ENCODE results near the gene MME. TPM values are rescaled to one million over a fixed set of nuclear protein-coding genes. Genes with fewer than 3 reads are reported as not detected.

MME gene
- total and polyA plus RNA-seq, 4 donors, result 5.8 to 34.5 (median 7.2) TPM

- WGBS (ENCODE audit: insufficient coverage), result no CpG with 5 or more reads among the region's 2 CpGs
- Histone ChIP-seq H3K4me3 (ENCODE audit: low read depth, low read length) (no peak overlapping the region), H3K27me3 (ENCODE audit: control insufficient read depth, insufficient read depth, low read length) (no peaks in the 10 kb centered on the region), H3K4me1 (ENCODE audit: control insufficient read depth, insufficient read depth, low read length) (no peaks in the 10 kb centered on the region), H3K27ac (ENCODE audit: low read depth, low read length) (no peak overlapping the region), H3K9me3 (ENCODE audit: control insufficient read depth, insufficient read depth, low read length) (no peaks in the 10 kb centered on the region), H3K36me3 (ENCODE audit: control insufficient read depth, insufficient read depth, low read length) (no peaks in the 10 kb centered on the region)
- no peak for DNase-seq (ENCODE audit: low read depth in 4 of 6, low spot score in 6 of 6)
Measured at GRCh38 chr3:155159301-155159700, 79.2 kb downstream of the MME start.

DNA sequence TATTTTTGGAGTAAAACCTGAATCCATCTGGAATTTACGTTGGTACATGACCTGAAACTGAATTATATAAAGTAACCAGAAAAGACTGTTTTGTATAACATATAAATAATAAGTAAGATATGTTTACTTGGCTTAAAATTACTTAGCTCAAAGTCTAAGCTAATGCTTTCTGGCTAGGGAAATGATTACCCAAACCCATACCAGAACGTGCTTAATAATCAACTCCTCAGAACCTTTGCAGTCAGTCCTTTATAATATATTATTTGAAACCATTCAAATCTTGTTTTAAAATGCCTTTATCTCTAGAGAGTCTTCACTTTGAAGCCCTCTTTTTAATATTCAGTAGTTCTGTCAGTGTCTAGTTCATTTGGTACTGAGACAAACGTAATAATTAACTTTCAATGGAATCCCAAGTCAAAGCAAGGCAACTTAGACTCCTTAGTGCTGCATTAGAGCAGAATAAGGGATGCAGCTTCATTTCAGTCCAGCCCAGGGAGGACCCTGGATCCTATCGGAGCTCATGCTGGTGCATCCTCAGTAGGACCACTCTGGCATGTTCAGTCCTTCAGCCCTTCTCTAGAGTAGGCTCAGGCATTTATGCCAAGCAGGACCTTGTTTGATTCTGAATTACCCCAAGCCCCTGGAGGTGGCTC is 81.6 kb downstream of the MME start:
- 86% methylated on average over 1 of the region's 4 CpGs for WGBS (ENCODE audit: insufficient coverage)
- DNase-seq (ENCODE audit: low read depth in 4 of 6, low spot score in 6 of 6), result no peak

GRCh38 chr3:155164306-155164705 is 84.2 kb downstream of the MME start:
- H3K4me3 ChIP-seq (ENCODE audit: low read depth, low read length), result no peak overlapping the region
- no peaks in the 10 kb centered on the region for H3K9me3 ChIP-seq (ENCODE audit: control insufficient read depth, insufficient read depth, low read length)
- H3K36me3 ChIP-seq (ENCODE audit: control insufficient read depth, insufficient read depth, low read length), result no peaks in the 10 kb centered on the region
- no peak overlapping the region for H3K27ac ChIP-seq (ENCODE audit: low read depth, low read length)
- H3K4me1 ChIP-seq (ENCODE audit: control insufficient read depth, insufficient read depth, low read length), result no peaks in the 10 kb centered on the region
- no peaks in the 10 kb centered on the region for H3K27me3 ChIP-seq (ENCODE audit: control insufficient read depth, insufficient read depth, low read length)
- no peak for DNase-seq (ENCODE audit: low read depth in 4 of 6, low spot score in 6 of 6)

More for the DNA sequence above, 81.6 kb downstream of the MME start:
- Histone ChIP-seq H3K27ac (ENCODE audit: low read depth, low read length) (no peak overlapping the region), H3K9me3 (ENCODE audit: control insufficient read depth, insufficient read depth, low read length) (no peaks in the 10 kb centered on the region), H3K4me3 (ENCODE audit: low read depth, low read length) (no peak overlapping the region), H3K27me3 (ENCODE audit: control insufficient read depth, insufficient read depth, low read length) (no peaks in the 10 kb centered on the region), H3K36me3 (ENCODE audit: control insufficient read depth, insufficient read depth, low read length) (no peaks in the 10 kb centered on the region), H3K4me1 (ENCODE audit: control insufficient read depth, insufficient read depth, low read length) (no peaks in the 10 kb centered on the region)

DNA sequence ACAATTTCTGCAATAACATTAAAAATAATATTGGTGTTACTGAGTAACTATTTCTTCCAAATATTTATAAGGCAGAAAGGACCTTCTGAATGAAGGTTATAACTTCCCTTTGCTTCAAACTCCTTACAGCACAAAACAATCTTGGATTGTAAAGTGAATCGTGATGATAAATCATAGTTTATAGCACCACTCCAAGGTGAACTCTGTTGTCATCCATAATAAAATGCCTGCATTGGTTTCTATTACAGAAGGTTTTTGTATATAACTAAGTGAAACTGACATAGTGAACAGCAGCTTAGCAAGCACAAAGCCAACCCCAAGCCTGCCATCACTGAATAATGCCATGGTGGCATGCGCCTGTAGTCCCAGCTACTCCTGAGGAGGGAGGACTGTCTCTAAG is 86.3 kb downstream of the MME start:
- Histone ChIP-seq H3K4me1 (ENCODE audit: control insufficient read depth, insufficient read depth, low read length) (no peaks in the 10 kb centered on the region), H3K27ac (ENCODE audit: low read depth, low read length) (no peak overlapping the region), H3K27me3 (ENCODE audit: control insufficient read depth, insufficient read depth, low read length) (no peaks in the 10 kb centered on the region), H3K4me3 (ENCODE audit: low read depth, low read length) (no peak overlapping the region), H3K36me3 (ENCODE audit: control insufficient read depth, insufficient read depth, low read length) (no peaks in the 10 kb centered on the region), H3K9me3 (ENCODE audit: control insufficient read depth, insufficient read depth, low read length) (no peaks in the 10 kb centered on the region)
- WGBS (ENCODE audit: insufficient coverage), result no CpG with 5 or more reads among the region's 2 CpGs
- DNase-seq (ENCODE audit: low read depth in 4 of 6, low spot score in 6 of 6), result peak in 1 of 6 donors; percentile 36

- no CpG with 5 or more reads among the region's 2 CpGs for WGBS (ENCODE audit: insufficient coverage)
- H3K27ac ChIP-seq (ENCODE audit: low read depth, low read length), result no peak overlapping the region
- H3K4me1 ChIP-seq (ENCODE audit: control insufficient read depth, insufficient read depth, low read length), result no peaks in the 10 kb centered on the region
- H3K36me3 ChIP-seq (ENCODE audit: control insufficient read depth, insufficient read depth, low read length), result no peaks in the 10 kb centered on the region
- no peaks in the 10 kb centered on the region for H3K27me3 ChIP-seq (ENCODE audit: control insufficient read depth, insufficient read depth, low read length)
- no peak overlapping the region for H3K4me3 ChIP-seq (ENCODE audit: low read depth, low read length)
- H3K9me3 ChIP-seq (ENCODE audit: control insufficient read depth, insufficient read depth, low read length), result no peaks in the 10 kb centered on the region
- DNase-seq (ENCODE audit: low read depth in 4 of 6, low spot score in 6 of 6), result no peak
Measured at GRCh38 chr3:155169197-155169596, 89.1 kb downstream of the MME start.

DNA sequence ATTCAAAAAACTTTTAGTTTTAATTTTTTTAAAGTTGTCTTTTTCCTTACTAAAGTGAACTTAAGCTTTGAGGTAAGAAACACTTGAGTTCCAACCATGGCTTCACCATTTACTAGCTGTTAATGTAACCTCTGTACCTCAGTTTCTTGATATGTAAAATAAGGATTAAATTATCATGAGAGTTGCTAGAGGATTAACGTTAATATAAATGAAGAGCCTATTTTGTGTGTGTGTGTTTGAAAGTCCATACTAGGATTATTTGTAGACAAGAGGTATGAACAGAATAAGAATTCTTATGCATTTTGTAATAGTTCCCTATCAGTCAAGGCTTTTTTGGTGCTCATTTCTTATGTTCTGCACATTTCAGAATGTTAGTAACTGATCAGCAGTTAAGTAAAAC is 93.7 kb downstream of the MME start:
- Histone ChIP-seq H3K27ac (ENCODE audit: low read depth, low read length) (no peak overlapping the region), H3K4me3 (ENCODE audit: low read depth, low read length) (no peak overlapping the region), H3K9me3 (ENCODE audit: control insufficient read depth, insufficient read depth, low read length) (no peaks in the 10 kb centered on the region), H3K27me3 (ENCODE audit: control insufficient read depth, insufficient read depth, low read length) (no peaks in the 10 kb centered on the region), H3K4me1 (ENCODE audit: control insufficient read depth, insufficient read depth, low read length) (no peaks in the 10 kb centered on the region), H3K36me3 (ENCODE audit: control insufficient read depth, insufficient read depth, low read length) (no peaks in the 10 kb centered on the region)
- no peak for DNase-seq (ENCODE audit: low read depth in 4 of 6, low spot score in 6 of 6)
- WGBS (ENCODE audit: insufficient coverage), result no CpG with 5 or more reads among the region's 1 CpG

- H3K9me3 ChIP-seq (ENCODE audit: control insufficient read depth, insufficient read depth, low read length), result no peaks in the 10 kb centered on the region
- 72% methylated on average over 1 of the region's 3 CpGs for WGBS (ENCODE audit: insufficient coverage)
- no peak overlapping the region for H3K4me3 ChIP-seq (ENCODE audit: low read depth, low read length)
- H3K36me3 ChIP-seq (ENCODE audit: control insufficient read depth, insufficient read depth, low read length), result no peaks in the 10 kb centered on the region
- H3K27ac ChIP-seq (ENCODE audit: low read depth, low read length), result no peak overlapping the region
- H3K4me1 ChIP-seq (ENCODE audit: control insufficient read depth, insufficient read depth, low read length), result no peaks in the 10 kb centered on the region
- DNase-seq (ENCODE audit: low read depth in 4 of 6, low spot score in 6 of 6), result no peak
- no peaks in the 10 kb centered on the region for H3K27me3 ChIP-seq (ENCODE audit: control insufficient read depth, insufficient read depth, low read length)
Measured at GRCh38 chr3:155178810-155179436, 98.8 kb downstream of the MME start.

DNA sequence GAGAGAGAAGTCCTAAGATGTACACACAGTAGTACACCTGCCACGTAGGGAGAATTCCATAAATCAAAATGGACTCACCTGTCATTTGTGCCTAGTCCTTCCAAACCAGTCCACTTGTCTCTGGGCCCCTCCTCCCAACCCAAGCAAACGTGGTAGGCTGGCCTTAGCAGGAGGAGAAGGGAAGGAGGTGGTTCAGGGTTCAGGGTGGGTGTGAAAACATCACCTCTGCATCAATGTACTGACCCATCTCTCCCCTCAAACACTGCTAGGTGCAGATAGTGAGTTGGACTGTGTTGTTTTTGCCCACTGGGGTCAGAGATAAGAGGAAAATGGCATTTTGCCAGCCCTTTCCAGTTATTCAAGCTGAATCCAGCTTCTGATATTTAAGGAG is 99.3 kb downstream of the MME start:
- no peak overlapping the region for H3K27ac ChIP-seq (ENCODE audit: low read depth, low read length)
- no peaks in the 10 kb centered on the region for H3K9me3 ChIP-seq (ENCODE audit: control insufficient read depth, insufficient read depth, low read length)
- no CpG with 5 or more reads among the region's 2 CpGs for WGBS (ENCODE audit: insufficient coverage)
- H3K4me1 ChIP-seq (ENCODE audit: control insufficient read depth, insufficient read depth, low read length), result no peaks in the 10 kb centered on the region
- H3K36me3 ChIP-seq (ENCODE audit: control insufficient read depth, insufficient read depth, low read length), result no peaks in the 10 kb centered on the region
- no peaks in the 10 kb centered on the region for H3K27me3 ChIP-seq (ENCODE audit: control insufficient read depth, insufficient read depth, low read length)
- DNase-seq (ENCODE audit: low read depth in 4 of 6, low spot score in 6 of 6), result no peak
- no peak overlapping the region for H3K4me3 ChIP-seq (ENCODE audit: low read depth, low read length)

- Histone ChIP-seq H3K27me3 (ENCODE audit: control insufficient read depth, insufficient read depth, low read length) (no peaks in the 10 kb centered on the region), H3K9me3 (ENCODE audit: control insufficient read depth, insufficient read depth, low read length) (no peaks in the 10 kb centered on the region), H3K27ac (ENCODE audit: low read depth, low read length) (no peak overlapping the region), H3K36me3 (ENCODE audit: control insufficient read depth, insufficient read depth, low read length) (no peaks in the 10 kb centered on the region), H3K4me3 (ENCODE audit: low read depth, low read length) (no peak overlapping the region), H3K4me1 (ENCODE audit: control insufficient read depth, insufficient read depth, low read length) (no peaks in the 10 kb centered on the region)
- DNase-seq (ENCODE audit: low read depth in 4 of 6, low spot score in 6 of 6), result no peak
- 91% methylated on average over 2 of the region's 5 CpGs for WGBS (ENCODE audit: insufficient coverage)
Measured at GRCh38 chr3:155179966-155180757, 100.0 kb downstream of the MME start.

DNA sequence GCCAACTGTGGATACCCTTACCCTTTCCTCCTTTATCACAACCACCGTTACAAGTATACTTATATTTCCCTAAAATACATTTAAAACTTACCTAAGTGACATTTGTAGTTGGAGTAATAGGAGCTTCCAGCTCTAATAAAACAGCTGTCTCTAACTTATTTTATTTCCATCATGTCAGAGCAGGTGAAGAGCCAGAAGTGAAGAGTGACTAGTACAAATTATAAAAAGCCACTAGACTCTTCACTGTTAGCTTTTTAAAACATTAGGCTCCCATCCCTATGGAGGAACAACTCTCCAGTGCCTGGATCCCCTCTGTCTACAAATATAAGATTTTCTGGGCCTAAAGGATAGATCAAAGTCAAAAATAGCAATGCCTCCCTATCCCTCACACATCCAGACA is 102.3 kb downstream of the MME start:
- Histone ChIP-seq H3K36me3 (ENCODE audit: control insufficient read depth, insufficient read depth, low read length) (no peaks in the 10 kb centered on the region), H3K27me3 (ENCODE audit: control insufficient read depth, insufficient read depth, low read length) (no peaks in the 10 kb centered on the region), H3K27ac (ENCODE audit: low read depth, low read length) (no peak overlapping the region), H3K9me3 (ENCODE audit: control insufficient read depth, insufficient read depth, low read length) (no peaks in the 10 kb centered on the region), H3K4me3 (ENCODE audit: low read depth, low read length) (no peak overlapping the region), H3K4me1 (ENCODE audit: control insufficient read depth, insufficient read depth, low read length) (no peaks in the 10 kb centered on the region)
- no peak for DNase-seq (ENCODE audit: low read depth in 4 of 6, low spot score in 6 of 6)
- no CpG with 5 or more reads among the region's 1 CpG for WGBS (ENCODE audit: insufficient coverage)
